ENCODE measurements around the gene MAPK1.

MAPK1 gene

GRCh38 chr22:21778705-21779363 lies 88.6 kb downstream of the MAPK1 start:
- DNase-seq (ENCODE audit: insufficient read length, low spot score) (no peak), FAIRE-seq (no peak)
- no peak for TF ChIP-seq CTCF (IDR thresholded peaks at IDR 0.05; ENCODE audit: insufficient read depth, missing control alignments)

- TF ChIP-seq CTCF (IDR thresholded peaks at IDR 0.05; ENCODE audit: insufficient read depth, missing control alignments), result no peak
- FAIRE-seq, result no peak
- DNase-seq (ENCODE audit: insufficient read length, low spot score), result no peak
Observed at GRCh38 chr22:21771631-21771976, 95.8 kb downstream of the MAPK1 start.

- DNase-seq (ENCODE audit: insufficient read length, low spot score) (no peak), FAIRE-seq (no peak)
- no peak for TF ChIP-seq CTCF (IDR thresholded peaks at IDR 0.05; ENCODE audit: insufficient read depth, missing control alignments)
Observed at GRCh38 chr22:21768435-21768834, 99.0 kb downstream of the MAPK1 start.

- no peak for TF ChIP-seq CTCF (IDR thresholded peaks at IDR 0.05; ENCODE audit: insufficient read depth, missing control alignments)
- DNase-seq (ENCODE audit: insufficient read length, low spot score), result no peak
- no peak for FAIRE-seq
Observed at GRCh38 chr22:21766691-21767462, 100.6 kb downstream of the MAPK1 start.

- no peak for TF ChIP-seq CTCF (IDR thresholded peaks at IDR 0.05; ENCODE audit: insufficient read depth, missing control alignments)
- no peak for FAIRE-seq
- DNase-seq (ENCODE audit: insufficient read length, low spot score), result no peak
Observed at GRCh38 chr22:21765909-21766529, 101.4 kb downstream of the MAPK1 start.

GRCh38 chr22:21764038-21764804 lies 103.2 kb downstream of the MAPK1 start:
- DNase-seq (ENCODE audit: insufficient read length, low spot score) (no peak), FAIRE-seq (no peak)
- no peak for TF ChIP-seq CTCF (IDR thresholded peaks at IDR 0.05; ENCODE audit: insufficient read depth, missing control alignments)
